GM21576 (cell line): ENCODE measurements around the gene EVI5.
"Not testable (repeated sequence)": the region's sequence is repeated elsewhere in the genome, so short reads cannot be mapped to it uniquely, and the experiment has no call there.

Experiments
- ATAC-seq: cut with Tn5 transposase; IDR thresholded peaks from one replicate; pipeline ENCODE4 v1.9.1; 2021; ENCODE audit warnings: mild to moderate bottlenecking, moderate library complexity; ENCODE audit not compliant: unreplicated experiment

EVI5 gene

GRCh38 chr1:92583821-92584760 lies 200.8 kb downstream of the EVI5 start:
- ATAC-seq = peak; percentile 66

DNA sequence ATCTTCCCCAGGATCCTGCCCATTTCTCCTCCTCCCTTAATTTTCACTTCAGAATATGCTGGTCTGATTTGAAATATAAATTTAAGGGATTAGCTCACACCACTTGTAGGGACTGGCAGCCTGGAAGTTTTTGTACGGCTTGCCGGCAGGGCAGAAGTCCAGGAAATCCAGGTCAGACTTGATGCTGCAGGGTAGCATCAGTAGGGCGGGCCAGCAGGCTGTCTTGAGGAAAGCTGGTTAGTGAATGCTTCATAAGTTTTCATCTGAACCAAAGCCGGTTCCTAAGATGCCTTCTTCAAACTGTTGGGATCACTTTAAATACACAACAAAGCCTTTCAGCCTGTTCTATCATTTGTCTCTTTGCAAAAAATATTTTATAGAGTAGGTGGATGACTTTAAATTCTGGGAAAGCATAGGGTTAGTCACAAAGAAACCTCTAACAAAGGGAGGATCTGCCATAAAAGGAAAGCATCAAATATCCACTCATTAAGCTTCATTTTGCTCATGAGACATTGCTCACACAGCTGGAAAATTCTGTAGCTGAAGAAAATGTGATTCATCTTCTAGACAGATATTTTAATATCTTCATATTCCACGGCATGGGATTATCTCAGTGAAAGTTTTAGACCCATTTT lies 207.5 kb downstream of the EVI5 start:
- no peak for ATAC-seq

DNA sequence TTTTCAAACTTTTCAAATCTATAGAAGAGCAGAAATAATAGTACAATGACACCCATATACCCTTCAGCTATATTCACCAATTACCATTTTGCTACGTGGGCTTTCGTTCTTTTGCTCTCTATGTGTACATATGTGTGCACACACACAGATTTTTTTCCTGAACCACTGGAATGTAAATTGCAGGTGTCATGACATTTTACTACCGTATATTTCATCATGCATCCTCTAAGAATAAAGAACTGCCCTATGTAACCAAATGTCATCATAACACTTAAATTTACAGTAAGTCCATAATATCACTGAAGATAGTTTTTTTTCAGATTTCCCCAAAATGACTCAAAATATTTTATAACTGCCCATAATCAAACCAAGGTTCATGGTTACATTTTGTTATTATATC lies 209.8 kb downstream of the EVI5 start:
- no peak for ATAC-seq

DNA sequence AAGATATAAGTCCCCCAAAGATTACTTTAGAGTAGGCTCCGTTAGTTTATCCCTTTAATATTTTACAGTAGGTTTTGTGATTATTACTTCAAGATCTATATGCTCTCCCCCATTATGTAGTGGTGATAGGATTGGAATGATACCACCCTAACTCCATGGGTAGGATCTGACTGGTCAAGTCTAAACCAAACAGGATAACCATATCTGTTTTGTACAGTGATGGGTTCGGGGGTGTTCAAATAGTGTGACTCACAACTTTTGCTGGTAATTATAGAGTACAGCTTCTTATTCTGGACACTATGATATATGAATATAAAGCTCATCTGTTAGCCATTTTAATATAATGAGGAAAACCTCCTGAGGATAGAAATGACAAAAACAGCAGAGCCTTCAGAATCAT lies 212.4 kb downstream of the EVI5 start:
- no peak for ATAC-seq

DNA sequence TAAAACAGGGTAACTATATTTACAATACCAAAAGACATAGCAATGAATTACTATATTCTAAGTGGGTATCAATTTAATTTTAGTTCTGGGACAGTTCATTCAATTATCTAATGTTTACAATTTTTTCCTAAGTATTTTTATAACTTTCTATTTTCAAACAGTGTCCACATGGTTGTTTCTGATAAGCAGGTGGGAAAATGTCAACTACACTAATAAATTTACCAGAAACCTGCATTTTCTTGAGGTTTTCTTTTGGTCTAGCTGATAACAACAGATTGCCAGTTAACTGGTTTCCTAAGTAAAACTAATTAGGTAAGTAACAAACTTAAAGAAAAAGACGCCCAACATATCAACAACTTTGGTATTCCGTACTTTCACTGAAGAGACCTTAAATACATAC lies 213.3 kb downstream of the EVI5 start:
- no peak for ATAC-seq

DNA sequence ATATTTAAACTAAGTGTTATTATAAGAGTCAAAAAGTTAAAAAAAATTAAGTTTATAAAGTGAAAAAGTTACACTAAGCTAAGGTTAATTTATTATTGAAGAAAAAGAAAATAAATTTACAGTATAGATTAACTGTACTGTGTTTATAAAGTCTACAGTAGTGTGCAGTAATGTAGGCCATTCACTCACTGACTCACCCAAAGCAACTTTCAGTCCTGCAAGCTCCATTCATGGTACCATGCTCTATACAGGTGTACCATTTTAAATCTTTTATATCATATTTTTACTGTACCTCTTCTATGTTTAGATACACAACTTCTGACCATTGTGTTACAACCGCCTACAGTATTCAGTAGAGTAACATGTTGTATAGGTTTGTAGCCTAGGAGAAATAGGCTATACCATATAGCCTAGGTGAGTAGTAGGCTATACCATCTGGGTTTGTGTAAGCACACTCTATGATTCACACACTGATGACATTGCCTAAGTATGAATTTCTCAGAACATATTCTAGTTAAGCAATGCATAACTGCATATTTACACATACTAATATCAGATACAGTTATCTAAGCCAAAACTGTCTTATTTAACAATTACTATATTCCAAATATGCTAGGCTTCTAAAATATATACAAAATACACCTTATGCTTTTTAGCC lies 217.6 kb downstream of the EVI5 start:
- no peak for ATAC-seq

DNA sequence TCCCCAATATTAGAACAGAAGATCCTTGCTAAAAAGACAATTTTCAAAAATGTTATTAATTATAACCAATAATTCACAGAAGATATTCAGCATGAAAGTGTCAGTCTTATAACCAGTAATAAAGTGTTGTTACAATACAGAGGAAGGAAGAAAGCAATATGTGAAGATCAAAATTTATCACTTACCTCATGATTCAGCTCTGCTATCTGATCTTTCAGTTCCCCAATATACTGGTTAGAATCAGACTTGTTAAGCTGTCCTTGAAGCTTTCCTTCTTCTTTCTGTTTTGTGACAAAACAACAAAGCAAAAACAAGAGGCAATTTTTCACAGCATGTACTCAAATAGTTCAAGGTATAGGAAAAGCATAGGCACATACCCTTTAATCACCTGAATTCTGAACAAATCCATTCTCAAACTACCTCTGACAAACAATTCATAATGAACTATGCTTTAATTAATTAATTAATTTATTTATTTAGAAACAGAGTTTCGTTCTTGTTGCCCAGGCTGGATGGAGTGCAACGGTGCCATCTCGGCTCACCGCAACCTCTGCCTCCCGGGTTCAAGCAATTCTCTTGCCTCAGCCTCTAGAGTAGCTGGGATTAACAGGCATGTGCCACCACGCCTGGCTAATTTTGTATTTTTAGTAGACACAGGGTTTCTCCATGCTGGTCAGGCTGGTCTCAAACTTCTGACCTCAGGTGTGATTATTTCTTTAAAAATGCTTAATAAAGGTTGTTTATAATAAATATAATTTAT lies 221.3 kb downstream of the EVI5 start:
- ATAC-seq = peak; percentile 95

DNA sequence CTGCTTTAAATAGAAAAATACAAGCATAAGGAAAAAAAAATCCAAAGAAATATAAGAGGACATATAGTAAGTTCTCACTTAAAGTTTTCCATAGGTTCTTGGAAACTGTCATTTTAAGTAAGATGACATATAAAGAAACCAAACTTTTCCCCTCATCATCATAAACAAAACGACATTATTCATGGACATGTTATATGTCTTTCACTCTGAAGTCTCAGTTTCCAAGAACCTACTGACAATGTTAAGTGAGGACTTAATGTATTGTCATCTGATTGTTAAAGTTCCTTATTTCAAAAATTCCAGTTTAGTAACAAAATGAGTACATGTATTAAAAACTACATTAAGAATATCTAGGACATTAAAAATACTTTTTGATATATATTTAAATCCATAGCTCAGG lies 228.6 kb downstream of the EVI5 start:
- no peak for ATAC-seq

- no peak for ATAC-seq
Measured at GRCh38 chr1:92554216-92554615, 230.7 kb downstream of the EVI5 start.

GRCh38 chr1:92551916-92552315 lies 233.0 kb downstream of the EVI5 start:
- no peak for ATAC-seq

- no peak for ATAC-seq
Measured at GRCh38 chr1:92544756-92545165, 240.1 kb downstream of the EVI5 start.

DNA sequence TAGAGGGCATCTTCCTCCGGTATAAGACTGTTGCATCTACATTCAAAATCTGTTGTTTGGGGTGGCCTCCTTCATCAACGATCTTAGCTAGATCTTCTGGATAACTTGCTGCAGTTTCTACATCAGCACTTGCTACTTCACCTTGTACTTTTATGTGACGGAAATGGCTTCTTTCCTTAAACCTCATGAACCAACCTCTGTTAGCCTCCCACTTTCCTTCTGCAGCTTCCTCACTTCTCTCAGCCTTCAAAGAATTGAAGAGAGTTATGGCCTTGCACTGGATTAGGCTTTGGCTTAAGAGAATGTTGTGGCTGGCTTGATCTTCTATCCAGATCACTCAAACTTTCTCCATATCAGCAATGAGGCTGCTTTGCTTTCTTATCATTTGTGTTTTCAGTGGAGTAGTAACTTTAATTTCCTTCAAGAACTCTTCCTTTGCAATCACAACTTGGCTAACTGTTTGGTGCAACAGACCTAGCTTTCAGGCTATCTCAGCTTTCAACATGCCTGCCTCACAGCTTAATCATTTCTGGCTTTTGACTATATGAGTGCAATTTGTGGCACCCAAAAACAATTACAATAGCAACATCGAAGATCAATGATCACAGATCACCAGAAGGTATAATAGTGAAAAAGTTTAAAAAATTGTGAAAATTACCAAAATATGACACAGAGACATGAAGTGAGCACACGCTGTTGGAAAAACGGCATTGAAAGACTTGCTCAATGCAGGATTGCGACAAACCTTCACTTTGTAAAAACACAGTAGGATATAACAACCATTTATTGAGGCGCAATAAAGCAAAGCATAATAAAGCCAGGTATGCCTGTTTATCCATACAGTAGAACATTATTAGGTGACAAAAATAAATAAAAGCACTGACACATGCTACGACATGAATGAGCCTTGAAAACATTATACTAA lies 241.5 kb downstream of the EVI5 start:
- no peak for ATAC-seq

DNA sequence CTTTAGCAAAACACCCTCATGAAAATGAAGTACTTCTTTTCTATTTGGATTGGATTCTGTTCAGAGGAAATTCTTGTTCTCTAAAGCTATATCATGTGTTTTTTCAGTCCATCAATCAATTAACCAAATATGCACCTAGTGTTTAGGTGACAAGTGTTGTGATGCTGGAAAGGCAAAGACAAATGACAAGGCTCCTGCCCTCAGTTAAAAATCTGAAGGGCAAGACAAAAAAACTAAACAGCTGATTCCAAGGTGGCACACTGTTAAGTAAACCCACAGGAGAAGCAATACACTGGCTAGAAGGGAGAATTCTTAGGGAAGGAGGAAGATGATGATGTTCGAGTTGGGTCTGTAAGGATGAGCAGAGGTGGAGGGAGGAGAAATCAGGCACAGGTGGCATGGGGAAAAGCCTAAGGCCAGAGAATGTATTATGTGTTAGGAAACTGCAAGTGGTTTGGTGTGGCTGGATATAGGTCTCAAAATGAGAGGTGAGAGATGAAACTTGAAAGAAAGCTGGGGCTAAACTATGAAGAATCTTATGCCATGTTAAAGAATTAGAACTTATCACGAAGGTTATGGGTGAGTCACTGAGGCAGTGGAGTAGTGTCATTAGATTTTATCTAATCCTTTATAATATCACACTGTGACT lies 246.4 kb downstream of the EVI5 start:
- peak; percentile 58 for ATAC-seq

DNA sequence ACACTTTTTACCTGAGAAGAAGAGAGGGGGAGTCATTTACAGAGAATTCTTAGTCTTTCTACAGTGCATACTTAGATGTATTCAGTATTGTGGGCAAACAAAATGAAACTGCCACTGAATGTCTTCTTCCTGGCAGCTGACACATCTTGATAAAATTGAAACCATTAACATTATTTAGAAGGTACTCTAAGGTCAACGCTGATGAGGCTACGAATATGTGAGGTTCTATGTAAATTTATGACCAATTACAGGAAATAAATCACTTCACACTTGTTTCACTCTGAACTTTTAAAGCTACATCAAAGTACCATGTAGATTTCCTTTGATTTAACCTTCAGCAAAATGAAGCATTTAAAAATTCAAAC lies 246.9 kb downstream of the EVI5 start:
- ATAC-seq = peak; percentile 81

GRCh38 chr1:92536980-92537884 lies 247.7 kb downstream of the EVI5 start:
- peak; percentile 54 for ATAC-seq

- ATAC-seq = no peak
Measured at GRCh38 chr1:92536211-92536979, 248.5 kb downstream of the EVI5 start.

DNA sequence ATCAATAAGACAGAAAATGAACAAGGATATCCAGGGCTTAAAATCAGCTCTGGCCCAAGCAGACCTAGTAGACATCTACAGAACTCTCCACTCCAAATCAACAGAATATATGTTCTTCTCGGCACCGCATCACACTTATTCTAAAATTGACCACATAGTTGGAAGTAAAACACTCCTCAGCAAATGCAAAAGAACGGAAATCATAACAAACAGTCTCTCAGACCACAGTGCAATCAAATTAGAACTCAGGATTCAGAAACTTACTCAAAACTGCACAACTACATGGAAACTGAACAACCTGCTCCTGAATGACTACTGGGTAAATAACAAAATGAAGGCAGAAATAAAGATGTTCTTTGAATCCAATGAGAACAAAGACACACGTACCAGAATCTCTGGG lies 252.5 kb downstream of the EVI5 start:
- not testable (repeated sequence) for ATAC-seq

DNA sequence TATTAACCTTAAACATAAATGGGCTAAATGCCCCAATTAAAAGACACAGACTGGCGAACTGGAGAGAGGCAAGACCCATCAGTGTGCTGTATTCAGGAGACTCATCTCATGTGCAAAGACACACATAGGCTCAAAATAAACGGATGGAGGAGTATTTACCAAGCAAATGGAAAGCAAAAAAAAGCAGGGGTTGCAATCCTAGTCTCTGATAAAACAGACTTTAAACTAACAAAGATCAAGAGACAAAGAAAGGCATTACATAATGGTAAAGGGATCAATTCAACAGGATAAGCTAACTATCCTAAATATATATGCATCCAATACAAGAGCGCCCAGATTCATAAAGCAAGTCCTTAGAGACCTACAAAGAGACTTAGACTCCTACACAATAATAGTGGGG lies 253.0 kb downstream of the EVI5 start:
- not testable (repeated sequence) for ATAC-seq
